Raji (cell line): ENCODE data around the gene MKNK1.

ENCODE experiments used
- POLR2A ChIP-seq: IDR thresholded peaks from 2 replicates; pipeline ENCODE4 v1.6.1; 2011; ENCODE audit warnings: low read depth, low read length, control low read depth; ENCODE audit not compliant: insufficient read depth

MKNK1 gene

GRCh38 chr1:46529031-46529630 lies 74.9 kb downstream of the MKNK1 start:
- TF ChIP-seq POLR2A: no peak

- no peak for TF ChIP-seq POLR2A
Observed at GRCh38 chr1:46528297-46528955, 75.6 kb downstream of the MKNK1 start.

- TF ChIP-seq POLR2A: no peak
Observed at GRCh38 chr1:46527474-46528296, 76.4 kb downstream of the MKNK1 start.

DNA sequence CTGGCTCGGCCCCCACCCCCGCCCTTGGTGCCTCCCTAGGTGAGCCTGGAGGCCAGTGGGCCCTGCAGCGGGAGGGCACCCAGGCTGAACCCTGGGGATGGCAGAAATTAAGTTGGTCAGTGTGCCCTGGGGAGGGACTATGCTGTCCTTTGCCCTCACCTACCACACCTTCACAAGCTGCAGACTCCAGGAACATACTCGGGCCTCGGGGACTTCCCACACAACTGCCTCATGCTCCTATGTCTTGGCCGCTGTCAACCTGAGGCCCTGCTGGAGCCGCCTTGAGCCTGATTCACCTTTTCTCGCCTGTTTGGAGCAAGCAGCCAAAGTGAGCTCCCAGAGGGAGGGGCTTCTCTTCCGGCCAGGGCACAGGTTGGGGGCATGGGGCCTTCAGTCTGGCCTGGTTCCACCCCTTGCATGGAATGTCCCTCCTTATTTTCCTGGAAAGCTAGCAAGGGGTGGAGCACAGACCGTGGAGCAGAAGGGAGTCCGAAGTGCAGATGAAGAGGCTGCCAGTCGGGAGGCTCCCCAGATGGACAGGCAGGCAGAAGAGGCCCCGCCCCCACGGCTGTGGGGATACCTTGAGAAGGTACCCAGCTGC lies 77.3 kb downstream of the MKNK1 start:
- no peak for TF ChIP-seq POLR2A

DNA sequence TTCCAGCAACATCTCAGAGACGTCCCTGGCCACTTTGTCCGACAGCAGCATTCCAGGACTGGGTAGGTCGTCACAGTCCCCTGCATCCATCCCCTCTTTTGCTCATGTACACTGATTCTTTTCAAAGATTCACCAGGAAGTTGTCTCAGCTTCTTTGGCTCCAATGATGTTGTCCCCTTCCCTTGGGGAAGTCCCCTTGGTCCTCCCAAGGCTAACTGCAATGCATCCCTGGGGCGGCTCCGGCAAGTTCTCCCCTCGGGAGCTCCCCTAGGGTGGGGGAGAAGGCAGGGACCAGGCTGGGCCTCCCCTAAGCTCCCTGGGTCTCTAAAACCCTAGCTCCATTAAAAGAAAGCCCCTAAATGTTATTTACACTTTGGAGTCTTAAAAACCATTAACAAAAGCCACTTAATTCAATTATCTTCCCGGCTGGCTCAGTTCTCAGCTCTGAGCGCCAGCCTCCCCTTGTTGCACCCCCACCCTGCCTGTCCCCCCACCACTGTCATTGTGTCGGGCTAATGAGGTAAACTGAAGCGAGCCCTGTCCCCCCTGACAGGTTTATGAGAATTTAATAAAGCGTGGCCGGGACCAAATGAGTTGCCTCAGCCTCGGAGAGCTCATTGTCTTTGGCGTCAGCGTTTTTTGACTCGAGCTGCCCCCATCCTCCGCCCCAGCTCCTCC lies 77.9 kb downstream of the MKNK1 start:
- no peak for TF ChIP-seq POLR2A

DNA sequence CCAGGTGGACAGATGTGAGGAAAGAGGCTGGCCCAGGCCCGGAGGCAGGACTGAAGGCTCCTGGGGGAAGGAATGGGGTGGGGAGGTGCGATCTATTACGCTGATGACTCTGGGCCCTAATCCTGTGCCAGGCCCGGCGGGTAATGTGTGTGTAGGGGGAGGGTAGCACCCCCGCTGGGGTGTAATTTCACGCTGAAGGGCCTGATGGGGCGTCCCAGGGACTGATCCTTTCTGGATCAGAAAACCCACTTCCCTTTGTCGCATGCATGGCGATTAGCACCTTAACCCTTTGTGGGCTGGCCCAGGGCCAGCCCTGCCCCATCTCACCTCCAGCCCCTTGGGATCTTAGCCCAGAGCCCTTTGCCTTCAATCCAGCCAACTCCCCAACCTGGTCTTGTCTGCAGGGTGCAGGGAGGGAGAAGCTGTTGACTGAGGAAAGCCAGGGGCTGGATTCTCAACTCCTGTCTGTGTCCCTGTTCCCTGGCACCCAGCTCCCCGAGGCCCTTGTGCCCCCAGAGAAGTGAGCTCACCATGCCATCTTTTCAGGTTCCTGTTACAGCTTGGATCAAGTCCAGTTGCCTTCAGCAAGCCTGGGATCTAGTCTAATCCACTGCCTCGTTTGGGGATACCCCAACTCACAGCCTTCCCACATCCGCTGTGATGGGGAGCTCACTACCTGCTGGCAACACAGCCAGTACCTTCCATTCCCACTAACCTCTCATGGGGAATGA lies 78.7 kb downstream of the MKNK1 start:
- TF ChIP-seq POLR2A: no peak

- no peak for TF ChIP-seq POLR2A
Observed at GRCh38 chr1:46524843-46525242, 79.2 kb downstream of the MKNK1 start.

DNA sequence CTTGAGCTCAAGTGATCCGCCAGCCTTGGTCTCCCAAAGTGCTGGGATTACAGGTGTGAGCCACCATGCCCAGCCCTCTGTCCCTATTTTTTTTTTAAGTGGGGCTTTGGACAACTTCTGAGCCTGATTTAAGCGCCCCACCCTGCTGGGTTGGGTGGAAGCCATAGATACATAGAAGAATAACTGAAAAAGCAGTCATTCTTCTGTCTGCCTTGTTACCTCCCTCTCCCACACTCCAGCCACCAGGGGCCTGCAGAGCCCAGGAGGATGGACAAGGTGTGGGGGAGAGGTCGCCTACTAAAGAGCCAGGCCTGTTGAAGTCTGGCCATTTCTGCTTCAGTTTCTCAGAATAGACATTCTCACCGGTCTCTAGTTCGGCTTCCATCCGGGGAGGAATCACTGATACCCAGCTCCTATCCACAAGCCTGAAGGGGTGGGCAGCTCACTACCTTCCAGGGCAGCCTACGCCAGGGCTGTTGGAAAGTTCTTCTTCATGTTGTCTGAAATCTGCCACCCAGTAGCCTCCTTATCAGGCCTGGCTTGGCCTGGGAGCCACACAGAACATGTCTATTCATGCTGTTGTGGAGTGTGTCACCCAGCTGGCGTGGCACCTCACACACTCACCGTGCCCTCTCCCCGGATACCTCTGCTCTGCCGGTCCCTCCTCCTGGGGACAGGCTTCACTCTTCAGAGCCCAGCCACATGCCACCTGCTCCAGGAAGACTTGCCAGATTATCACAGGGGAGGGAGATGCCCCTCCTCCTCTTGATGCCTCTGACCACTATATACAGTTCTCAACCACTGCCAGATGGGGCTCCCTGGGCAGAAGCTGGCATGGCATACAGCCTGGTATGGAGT lies 80.3 kb downstream of the MKNK1 start:
- no peak for TF ChIP-seq POLR2A

DNA sequence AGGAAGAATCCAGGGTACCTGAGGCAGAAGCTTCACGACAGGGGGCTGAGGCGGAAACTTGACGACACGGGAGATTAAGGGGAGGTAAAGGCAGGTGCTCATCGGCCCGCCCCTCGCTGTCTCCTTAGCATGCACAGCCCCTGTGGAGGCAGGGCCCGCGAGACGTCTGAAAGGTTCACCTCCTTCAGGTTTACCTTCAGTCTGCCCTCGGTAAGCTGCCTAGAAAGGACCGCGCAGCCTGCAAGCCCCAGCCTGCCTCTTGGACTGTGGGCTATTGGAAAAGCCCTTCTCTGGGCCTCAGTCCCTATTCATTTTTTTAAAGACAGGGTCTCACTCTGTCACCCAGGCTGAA lies 81.1 kb downstream of the MKNK1 start:
- TF ChIP-seq POLR2A: no peak

- TF ChIP-seq POLR2A: no peak
Observed at GRCh38 chr1:46522184-46522968, 81.7 kb downstream of the MKNK1 start.

GRCh38 chr1:46521414-46521813 lies 82.7 kb downstream of the MKNK1 start:
- no peak for TF ChIP-seq POLR2A

DNA sequence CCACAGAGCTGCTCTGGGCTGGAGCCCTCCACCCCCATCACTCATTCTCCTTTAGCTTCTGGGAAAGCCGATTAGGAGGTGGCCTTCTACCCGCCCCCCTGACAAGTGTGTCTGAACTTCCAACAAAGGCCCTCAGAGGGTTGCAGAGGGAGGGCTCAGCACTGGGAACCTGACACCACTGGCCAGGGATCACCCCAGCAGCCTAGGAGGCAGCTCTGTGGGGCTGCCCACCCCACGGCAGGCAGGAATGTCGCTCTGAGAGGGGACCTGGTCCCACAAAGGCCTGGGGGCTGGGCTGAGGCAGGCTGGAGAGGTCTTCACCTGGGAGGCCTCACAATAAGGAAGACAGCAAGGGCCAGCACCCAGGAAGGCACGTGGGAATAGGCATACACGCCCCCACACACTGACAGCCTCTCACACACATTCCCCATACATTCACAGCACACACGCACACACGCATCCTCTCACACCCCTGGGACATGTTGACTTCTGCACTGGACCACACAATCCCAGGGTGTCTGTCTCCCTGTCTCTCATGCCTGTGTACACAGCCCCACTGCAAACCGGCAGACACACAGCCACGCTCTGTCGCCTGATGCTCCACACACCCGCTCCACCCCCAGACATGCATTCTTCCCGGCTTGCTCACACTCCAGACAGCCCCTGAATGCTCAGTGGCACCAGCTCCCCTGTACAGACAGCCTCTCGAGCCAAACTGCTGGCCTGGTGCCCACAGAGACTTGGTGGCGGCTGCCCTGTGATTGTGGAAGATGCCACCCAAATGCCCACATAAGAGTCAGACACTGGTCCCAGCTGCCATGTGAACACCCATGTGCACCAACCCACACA lies 83.8 kb downstream of the MKNK1 start:
- TF ChIP-seq POLR2A: no peak
